A549 (cell line): Measurements from ENCODE around the gene MS4A8.
"Not testable (repeated sequence)": the region's sequence is repeated elsewhere in the genome, so short reads cannot be mapped to it uniquely, and the experiment has no call there.

Source experiments
- BCL3 ChIP-seq: fragments of >200 bp; sonication (Bioruptor Twin); formaldehyde crosslinking; IDR thresholded peaks from 3 replicates; pipeline ENCODE4 v1.6.1; 2016
- CTCF ChIP-seq: fragments of >200 bp; sonication (Bioruptor Twin); formaldehyde crosslinking; IDR thresholded peaks from 3 replicates; pipeline ENCODE4 v1.5.1; 2016
- ELK1 ChIP-seq: fragments of 150-350 bp; IDR thresholded peaks from 2 replicates; pipeline ENCODE4 v1.6.1; 2014; ENCODE audit warnings: low read depth, mild to moderate bottlenecking, low read length
- EP300 ChIP-seq, 2 experiments: fragments of >200 bp; sonication (Bioruptor Twin); formaldehyde crosslinking; IDR thresholded peaks; 2 replicates in 1 of 2; 3 replicates in 1 of 2; pipeline ENCODE4 v1.6.1; 2016 to 2017
- MAFK ChIP-seq: fragments of 450-650 bp; IDR thresholded peaks from 2 replicates; pipeline ENCODE4 v1.6.1; 2014; ENCODE audit not compliant: partially characterized antibody
- MYC ChIP-seq: IDR thresholded peaks from 2 replicates; pipeline ENCODE4 v1.6.1; 2012; ENCODE audit warnings: mild to moderate bottlenecking, inconsistent platforms, low read length, improper control_type of control experiment, borderline replicate concordance
- POLR2A ChIP-seq: IDR thresholded peaks from 2 replicates; pipeline ENCODE4 v1.6.1; 2012; ENCODE audit warnings: mild to moderate bottlenecking, low read length
- POLR2AphosphoS2 ChIP-seq: conservative IDR thresholded peaks from 2 replicates; pipeline ENCODE4 v1.6.1; 2012; ENCODE audit warnings: low read length, improper control_type of control experiment, inconsistent platforms
- RAD21 ChIP-seq, 2 experiments: fragments of >200 bp in 1 of 2; sonication (Bioruptor Twin) in 1 of 2; formaldehyde crosslinking in 1 of 2; IDR thresholded peaks in 1 of 2; conservative IDR thresholded peaks in 1 of 2; 2 replicates in 1 of 2; 3 replicates in 1 of 2; pipeline ENCODE4 v1.6.1; 2012 to 2018; ENCODE audit warnings: inconsistent platforms in 1 of 2
- ZC3H11A ChIP-seq: fragments of 450-650 bp; IDR thresholded peaks from 2 replicates; pipeline ENCODE4 v1.6.1; 2014; ENCODE audit warnings: antibody characterized with exemption, mild to moderate bottlenecking
- ZFP36 ChIP-seq: fragments of 450-650 bp; IDR thresholded peaks from 2 replicates; pipeline ENCODE4 v1.6.1; 2014; ENCODE audit warnings: borderline replicate concordance; ENCODE audit not compliant: partially characterized antibody

GRCh38 chr11:60759438-60760225 is 60.2 kb downstream of the MS4A8 start:
- not testable (repeated sequence) for TF ChIP-seq CTCF; MYC; ZC3H11A; POLR2A; ZFP36; EP300 (IDR thresholded peaks at IDR 0.05); ELK1; POLR2AphosphoS2; RAD21 (conservative IDR thresholded peaks at IDR 0.05 in 1 of 2, IDR thresholded peaks at IDR 0.05 in 1 of 2); BCL3
- TF ChIP-seq MAFK, result peak; percentile 19
